ENCODE measurements around the gene RMC1.
"Not testable (repeated sequence)": the region's sequence is repeated elsewhere in the genome, so short reads cannot be mapped to it uniquely, and the experiment has no call there.

RMC1 gene

GRCh38 chr18:23503038-23503962 is at the start of gene RMC1:
RMC1 (plus strand) TSS chr18:23503511; CDS start chr18:23503619, 108 bp downstream.
- peak; percentile 49 for DNase-seq

- no peak for DNase-seq
These were observed 49.6 kb upstream of the RMC1 start for GRCh38 chr18:23453680-23454058.

GRCh38 chr18:23456835-23457234 is 46.5 kb upstream of the RMC1 start:
- no peak for DNase-seq

GRCh38 chr18:23458830-23459529 is 44.3 kb upstream of the RMC1 start:
- peak; percentile 47 for DNase-seq

- no peak for DNase-seq
These were observed 43.8 kb upstream of the RMC1 start for GRCh38 chr18:23459530-23459921.

GRCh38 chr18:23460285-23461273 is 42.7 kb upstream of the RMC1 start:
- DNase-seq, result no peak

- DNase-seq, result no peak
These were observed 40.4 kb upstream of the RMC1 start for GRCh38 chr18:23462876-23463275.

GRCh38 chr18:23468753-23469459 is 34.4 kb upstream of the RMC1 start:
- no peak for DNase-seq

GRCh38 chr18:23470620-23471387 is 32.5 kb upstream of the RMC1 start:
- DNase-seq, result no peak

GRCh38 chr18:23471486-23471885 is 31.8 kb upstream of the RMC1 start:
- no peak for DNase-seq

- DNase-seq, result no peak
These were observed 23.3 kb upstream of the RMC1 start for GRCh38 chr18:23479829-23480505.

- DNase-seq, result peak; percentile 40
These were observed 18.6 kb upstream of the RMC1 start for GRCh38 chr18:23484561-23485182.

- no peak for DNase-seq
These were observed 17.9 kb upstream of the RMC1 start for GRCh38 chr18:23485386-23485785.

GRCh38 chr18:23487738-23488570 is 15.4 kb upstream of the RMC1 start:
- DNase-seq, result no peak

GRCh38 chr18:23489586-23489985 is 13.7 kb upstream of the RMC1 start:
- DNase-seq, result not testable (repeated sequence)

- peak; percentile 59 for DNase-seq
These were observed 9.7 kb upstream of the RMC1 start for GRCh38 chr18:23493654-23494053.

- no peak for DNase-seq
These were observed 8.3 kb upstream of the RMC1 start for GRCh38 chr18:23494992-23495391.

- no peak for DNase-seq
These were observed 7.4 kb upstream of the RMC1 start for GRCh38 chr18:23495723-23496440.

GRCh38 chr18:23498117-23498516 is 5.2 kb upstream of the RMC1 start:
- DNase-seq, result no peak

Measured in NCI-H524 treated with DMSO at 0.1 percent for 48 hours (cell line).